NCI-H460 (cell line): ENCODE results near the gene MARCHF9. TPM values are rescaled to one million over a fixed set of nuclear protein-coding genes. Genes with fewer than 3 reads are reported as not detected.

Experiments
- DNase-seq: peaks from one replicate; pipeline ENCODE4 v3.0.0-alpha.2; 2016; ENCODE audit warnings: low read depth; ENCODE audit errors: extremely low read depth
- total RNA-seq: library from RNA; depleted of rRNA; stranded (reverse); fragments of >200 nt; shearing (Covaris generic); gene quantifications from 2 replicates; pipeline ENCODE4 v1.2.3, GENCODE V29; 2014

Gene MARCHF9
- total RNA-seq, 1 experiment from 2014 or later = 3.8 TPM

GRCh38 chr12:57724003-57724935, 30.6 kb upstream of the MARCHF9 start:
- DNase-seq = no peak

GRCh38 chr12:57724936-57725740, 29.8 kb upstream of the MARCHF9 start:
- no peak for DNase-seq

- no peak for DNase-seq
These were observed 29.1 kb upstream of the MARCHF9 start for GRCh38 chr12:57725851-57726150.

- peak; percentile 88 for DNase-seq
These were observed 28.6 kb upstream of the MARCHF9 start for GRCh38 chr12:57726151-57726883.

- DNase-seq = no peak
These were observed 27.8 kb upstream of the MARCHF9 start for GRCh38 chr12:57726884-57727757.

- no peak for DNase-seq
These were observed 27.0 kb upstream of the MARCHF9 start for GRCh38 chr12:57727758-57728395.

GRCh38 chr12:57729321-57729844, 25.5 kb upstream of the MARCHF9 start:
- DNase-seq = no peak

- DNase-seq = no peak
These were observed 24.4 kb upstream of the MARCHF9 start for GRCh38 chr12:57730336-57731067.

- DNase-seq = no peak
These were observed 23.4 kb upstream of the MARCHF9 start for GRCh38 chr12:57731411-57732080.

GRCh38 chr12:57732270-57732669, 22.6 kb upstream of the MARCHF9 start:
- DNase-seq = no peak

- DNase-seq = no peak
These were observed 21.9 kb upstream of the MARCHF9 start for GRCh38 chr12:57732726-57733593.

GRCh38 chr12:57733928-57734327, 21.0 kb upstream of the MARCHF9 start:
- DNase-seq = no peak

GRCh38 chr12:57734591-57734990, 20.3 kb upstream of the MARCHF9 start:
- DNase-seq = no peak

- no peak for DNase-seq
These were observed 19.6 kb upstream of the MARCHF9 start for GRCh38 chr12:57735198-57735855.

GRCh38 chr12:57735952-57736740, 18.8 kb upstream of the MARCHF9 start:
- DNase-seq = peak; percentile 48
